NCI-H2196 treated with DMSO at 0.1 percent for 48 hours (cell line): ENCODE results near the gene FOXP1.
"Not testable (repeated sequence)": the region's sequence is repeated elsewhere in the genome, so short reads cannot be mapped to it uniquely, and the experiment has no call there.

Experiments used
- DNase-seq: peaks from one replicate; lab custom pipeline; 2025; ENCODE audit not compliant: unreplicated experiment; lab: John Stamatoyannopoulos, UW

The FOXP1 gene

GRCh38 chr3:71351403-71352149 is 232.0 kb downstream of the FOXP1 start:
- no peak for DNase-seq

GRCh38 chr3:71350998-71351397 is 232.5 kb downstream of the FOXP1 start:
- DNase-seq = no peak

GRCh38 chr3:71348831-71349230 is 234.7 kb downstream of the FOXP1 start:
- DNase-seq = no peak

- no peak for DNase-seq
Measured at GRCh38 chr3:71348001-71348632, 235.4 kb downstream of the FOXP1 start.

- DNase-seq = no peak
Measured at GRCh38 chr3:71346061-71346460, 237.5 kb downstream of the FOXP1 start.

- DNase-seq = no peak
Measured at GRCh38 chr3:71345429-71346040, 238.0 kb downstream of the FOXP1 start.

GRCh38 chr3:71341721-71342120 is 241.8 kb downstream of the FOXP1 start:
- DNase-seq = no peak

- no peak for DNase-seq
Measured at GRCh38 chr3:71339049-71339448, 244.5 kb downstream of the FOXP1 start.

- no peak for DNase-seq
Measured at GRCh38 chr3:71332813-71333212, 250.7 kb downstream of the FOXP1 start.

GRCh38 chr3:71330909-71331308 is 252.6 kb downstream of the FOXP1 start:
- no peak for DNase-seq

- no peak for DNase-seq
Measured at GRCh38 chr3:71330505-71330904, 253.0 kb downstream of the FOXP1 start.

GRCh38 chr3:71329817-71330216 is 253.7 kb downstream of the FOXP1 start:
- DNase-seq = no peak

- no peak for DNase-seq
Measured at GRCh38 chr3:71328926-71329325, 254.6 kb downstream of the FOXP1 start.

GRCh38 chr3:71327936-71328335 is 255.6 kb downstream of the FOXP1 start:
- no peak for DNase-seq

GRCh38 chr3:71325715-71326114 is 257.8 kb downstream of the FOXP1 start:
- no peak for DNase-seq

- not testable (repeated sequence) for DNase-seq
Measured at GRCh38 chr3:71324224-71324623, 259.3 kb downstream of the FOXP1 start.

- no peak for DNase-seq
Measured at GRCh38 chr3:71323558-71323957, 260.0 kb downstream of the FOXP1 start.

GRCh38 chr3:71322154-71322553 is 261.4 kb downstream of the FOXP1 start:
- no peak for DNase-seq

- no peak for DNase-seq
Measured at GRCh38 chr3:71319771-71320170, 263.8 kb downstream of the FOXP1 start.

- no peak for DNase-seq
Measured at GRCh38 chr3:71318458-71318827, 265.1 kb downstream of the FOXP1 start.

GRCh38 chr3:71317749-71318457 is 265.6 kb downstream of the FOXP1 start:
- no peak for DNase-seq

- no peak for DNase-seq
Measured at GRCh38 chr3:71317140-71317539, 266.4 kb downstream of the FOXP1 start.
